ENCODE data around the gene NTNG1.

Gene NTNG1

GRCh38 chr1:107451715-107452114 lies 310.9 kb downstream of the NTNG1 start:
- Histone ChIP-seq H4K20me1 (ENCODE audit: insufficient read depth, low read length) (no peaks in the 10 kb centered on the region), H3K9me3 (replicated peaks; ENCODE audit: insufficient read depth, low read length) (no peaks in the 10 kb centered on the region), H3K27ac (ENCODE audit: low read length) (peak overlapping the region; percentile 94), H3K4me2 (ENCODE audit: low read depth, low read length) (peak overlapping the region; percentile 64), H3K27me3 (replicated peaks; ENCODE audit: insufficient read depth, low read length) (no peaks in the 10 kb centered on the region), H3K9ac (ENCODE audit: low read length) (peak overlapping the region; percentile 65), H3K36me3 (replicated peaks; ENCODE audit: insufficient read depth, low read length) (no peaks in the 10 kb centered on the region), H3K4me1 (ENCODE audit: low read length) (peaks cover 28% of the 10 kb centered on the region), H3F3A (ENCODE audit: insufficient read depth, low read length) (peaks cover 20% of the 10 kb centered on the region), H3K79me2 (ENCODE audit: low read length) (no peaks in the 10 kb centered on the region), H3K9me2 (replicated peaks; ENCODE audit: insufficient read depth, low read length) (no peaks in the 10 kb centered on the region), H3K4me3 (ENCODE audit: low read length) (peak overlapping the region; percentile 30), H2AFZ (ENCODE audit: low read length) (peak overlapping the region; percentile 30)
- peak; percentile 64 for DNase-seq
- TF ChIP-seq CTCF (IDR thresholded peaks at IDR 0.05; ENCODE audit: low read length), result no peak
- TF ChIP-seq EZH2 (optimal IDR thresholded peaks at IDR 0.05; ENCODE audit: low read depth, low read length), result no peak
- no peak for TF ChIP-seq EZH2phosphoT487 (IDR thresholded peaks at IDR 0.05; ENCODE audit: low read length)

- no peak for DNase-seq
- H4K20me1 ChIP-seq (ENCODE audit: insufficient read depth, low read length), result no peaks in the 10 kb centered on the region
- H3K4me3 ChIP-seq (ENCODE audit: low read length), result no peak overlapping the region
- no peaks in the 10 kb centered on the region for H3K36me3 ChIP-seq (replicated peaks; ENCODE audit: insufficient read depth, low read length)
- H3K9me3 ChIP-seq (replicated peaks; ENCODE audit: insufficient read depth, low read length), result no peaks in the 10 kb centered on the region
- H3K9ac ChIP-seq (ENCODE audit: low read length), result no peak overlapping the region
- no peaks in the 10 kb centered on the region for H3K27me3 ChIP-seq (replicated peaks; ENCODE audit: insufficient read depth, low read length)
- no peaks in the 10 kb centered on the region for H3K79me2 ChIP-seq (ENCODE audit: low read length)
- H3K4me2 ChIP-seq (ENCODE audit: low read depth, low read length), result no peak overlapping the region
- TF ChIP-seq EZH2 (optimal IDR thresholded peaks at IDR 0.05; ENCODE audit: low read depth, low read length), result no peak
- TF ChIP-seq EZH2phosphoT487 (IDR thresholded peaks at IDR 0.05; ENCODE audit: low read length), result no peak
- no peak for TF ChIP-seq CTCF (IDR thresholded peaks at IDR 0.05; ENCODE audit: low read length)
- H3K27ac ChIP-seq (ENCODE audit: low read length), result no peak overlapping the region
- no peaks in the 10 kb centered on the region for H3K9me2 ChIP-seq (replicated peaks; ENCODE audit: insufficient read depth, low read length)
- no peak overlapping the region for H2AFZ ChIP-seq (ENCODE audit: low read length)
- H3F3A ChIP-seq (ENCODE audit: insufficient read depth, low read length), result peaks cover 35% of the 10 kb centered on the region
- H3K4me1 ChIP-seq (ENCODE audit: low read length), result peaks cover 46% of the 10 kb centered on the region
Measured at GRCh38 chr1:107454791-107455190, 314.0 kb downstream of the NTNG1 start.

- peak overlapping the region; percentile 90; the same call in 1 of the 2 replicates for H3K27ac ChIP-seq (ENCODE audit: low read length)
- peaks cover 34% of the 10 kb centered on the region; the same call in 1 of the 2 replicates for H3K4me1 ChIP-seq (ENCODE audit: low read length)
- no peaks in the 10 kb centered on the region for H3K36me3 ChIP-seq (replicated peaks; ENCODE audit: insufficient read depth, low read length)
- peak overlapping the region; percentile 39; the same call in 1 of the 2 replicates for H3K4me2 ChIP-seq (ENCODE audit: low read depth, low read length)
- TF ChIP-seq CTCF (IDR thresholded peaks at IDR 0.05; ENCODE audit: low read length) (no peak), EZH2phosphoT487 (IDR thresholded peaks at IDR 0.05; ENCODE audit: low read length) (no peak), EZH2 (optimal IDR thresholded peaks at IDR 0.05; ENCODE audit: low read depth, low read length) (no peak)
- no peak overlapping the region for H2AFZ ChIP-seq (ENCODE audit: low read length)
- H4K20me1 ChIP-seq (ENCODE audit: insufficient read depth, low read length), result no peaks in the 10 kb centered on the region
- no peaks in the 10 kb centered on the region for H3K9me2 ChIP-seq (replicated peaks; ENCODE audit: insufficient read depth, low read length)
- no peaks in the 10 kb centered on the region for H3K27me3 ChIP-seq (replicated peaks; ENCODE audit: insufficient read depth, low read length)
- H3F3A ChIP-seq (ENCODE audit: insufficient read depth, low read length), result peaks cover 22% of the 10 kb centered on the region
- H3K4me3 ChIP-seq (ENCODE audit: low read length), result no peak overlapping the region
- H3K9ac ChIP-seq (ENCODE audit: low read length), result no peak overlapping the region
- DNase-seq, result no peak
- no peaks in the 10 kb centered on the region for H3K79me2 ChIP-seq (ENCODE audit: low read length)
- no peaks in the 10 kb centered on the region for H3K9me3 ChIP-seq (replicated peaks; ENCODE audit: insufficient read depth, low read length)
Measured at GRCh38 chr1:107457989-107458388, 317.1 kb downstream of the NTNG1 start.

Data from MM.1S (cell line).